ENCODE measurements around the gene ALKBH5.

DNA sequence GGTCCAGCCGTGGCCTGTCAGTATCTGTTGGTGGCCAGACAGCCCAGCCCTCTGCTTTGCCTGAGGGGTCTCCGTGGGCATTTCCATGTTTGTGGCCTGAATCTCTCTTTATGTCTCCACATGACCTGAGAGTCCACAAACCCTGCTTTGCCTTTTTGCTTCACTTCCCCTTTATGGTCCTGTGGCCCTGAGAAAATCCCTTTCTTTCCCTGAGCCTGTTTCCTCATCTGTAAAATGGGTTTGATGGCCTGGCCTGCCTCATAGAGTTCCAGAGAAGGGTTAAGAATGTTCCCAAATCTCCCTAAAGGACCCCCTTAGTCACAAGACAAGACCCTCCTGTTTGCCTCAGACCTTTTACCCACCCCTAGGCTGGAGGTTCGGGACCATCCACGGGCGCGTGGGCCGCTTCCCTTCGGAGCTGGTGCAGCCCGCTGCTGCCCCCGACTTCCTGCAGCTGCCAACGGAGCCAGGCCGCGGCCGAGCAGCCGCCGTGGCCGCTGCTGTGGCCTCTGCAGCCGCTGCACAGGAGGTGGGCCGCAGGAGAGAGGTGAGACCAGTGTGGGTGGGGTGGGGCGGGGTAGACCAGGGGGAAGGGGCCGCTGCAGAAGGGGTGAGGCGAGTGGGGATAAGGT lies 26.2 kb upstream of the ALKBH5 start:
- TF ChIP-seq, protein P1, sequence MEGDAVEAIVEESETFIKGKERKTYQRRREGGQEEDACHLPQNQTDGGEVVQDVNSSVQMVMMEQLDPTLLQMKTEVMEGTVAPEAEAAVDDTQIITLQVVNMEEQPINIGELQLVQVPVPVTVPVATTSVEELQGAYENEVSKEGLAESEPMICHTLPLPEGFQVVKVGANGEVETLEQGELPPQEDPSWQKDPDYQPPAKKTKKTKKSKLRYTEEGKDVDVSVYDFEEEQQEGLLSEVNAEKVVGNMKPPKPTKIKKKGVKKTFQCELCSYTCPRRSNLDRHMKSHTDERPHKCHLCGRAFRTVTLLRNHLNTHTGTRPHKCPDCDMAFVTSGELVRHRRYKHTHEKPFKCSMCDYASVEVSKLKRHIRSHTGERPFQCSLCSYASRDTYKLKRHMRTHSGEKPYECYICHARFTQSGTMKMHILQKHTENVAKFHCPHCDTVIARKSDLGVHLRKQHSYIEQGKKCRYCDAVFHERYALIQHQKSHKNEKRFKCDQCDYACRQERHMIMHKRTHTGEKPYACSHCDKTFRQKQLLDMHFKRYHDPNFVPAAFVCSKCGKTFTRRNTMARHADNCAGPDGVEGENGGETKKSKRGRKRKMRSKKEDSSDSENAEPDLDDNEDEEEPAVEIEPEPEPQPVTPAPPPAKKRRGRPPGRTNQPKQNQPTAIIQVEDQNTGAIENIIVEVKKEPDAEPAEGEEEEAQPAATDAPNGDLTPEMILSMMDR (IDR thresholded peaks at IDR 0.05 in 2 of 3, conservative IDR thresholded peaks at IDR 0.05 in 1 of 3; ENCODE audit: insufficient read depth in 2 of 3, low read depth in 1 of 3, low read length in 3 of 3): no peak
- TF ChIP-seq KDM1A (IDR thresholded peaks at IDR 0.05): peak in 1 of 2 experiments; percentile 45; a peak in 1 of 4 replicates
- TF ChIP-seq ZNF699 (CRISPR knock-in tag; IDR thresholded peaks at IDR 0.05; ENCODE audit: insufficient replicate concordance): no peak
- no peak for TF ChIP-seq ARID3A (IDR thresholded peaks at IDR 0.05; ENCODE audit: borderline replicate concordance, low read depth, low read length)
- TF ChIP-seq REST (IDR thresholded peaks at IDR 0.05; ENCODE audit: borderline replicate concordance): no peak
- TF ChIP-seq REST (CRISPR knock-in tag; IDR thresholded peaks at IDR 0.05; ENCODE audit: low read depth): no peak
